Measurements from ENCODE around the gene TUBGCP6.

- TF ChIP-seq POLR2A (IDR thresholded peaks at IDR 0.05) = no peak
- no peak for TF ChIP-seq CTCF (IDR thresholded peaks at IDR 0.05)
Measured at GRCh38 chr22:50169181-50169759, 75.6 kb downstream of the TUBGCP6 start.
